Glutamatergic neuron (in vitro differentiated cells): ENCODE results near the gene ABI3BP. TPM values are rescaled to one million over a fixed set of nuclear protein-coding genes. Genes with fewer than 3 reads are reported as not detected.

Experiments
- DNase-seq: peaks from one replicate; pipeline ENCODE4 v3.0.0; 2022
- H3K27ac Mint-ChIP-seq: one replicate; pipeline ENCODE4 v1.8.0; 2020; ENCODE audit warnings: mild to moderate bottlenecking, mixed read lengths, inconsistent platforms; ENCODE audit not compliant: unreplicated experiment
- H3K27me3 Mint-ChIP-seq: one replicate; pipeline ENCODE4 v1.8.0; 2020; ENCODE audit warnings: mild to moderate bottlenecking, moderate library complexity, mixed read lengths, inconsistent platforms; ENCODE audit not compliant: unreplicated experiment
- H3K36me3 Mint-ChIP-seq: one replicate; pipeline ENCODE4 v1.8.0; 2020; ENCODE audit warnings: mild to moderate bottlenecking, mixed read lengths, inconsistent platforms; ENCODE audit not compliant: unreplicated experiment
- H3K4me1 Mint-ChIP-seq: one replicate; pipeline ENCODE4 v1.8.0; 2020; ENCODE audit warnings: mild to moderate bottlenecking, low read depth, mixed read lengths, inconsistent platforms; ENCODE audit not compliant: unreplicated experiment
- H3K4me3 Mint-ChIP-seq: one replicate; pipeline ENCODE4 v1.8.0; 2020; ENCODE audit warnings: mild to moderate bottlenecking, mixed read lengths, inconsistent platforms; ENCODE audit not compliant: unreplicated experiment
- H3K9me3 Mint-ChIP-seq: one replicate; pipeline ENCODE4 v1.8.0; 2020; ENCODE audit warnings: mild to moderate bottlenecking, moderate library complexity, mixed read lengths, inconsistent platforms; ENCODE audit not compliant: unreplicated experiment
- CTCF ChIP-seq: fragments of 200-600 bp; sonication (generic); IDR thresholded peaks from one replicate; pipeline ENCODE4 v1.5.0; 2021; ENCODE audit not compliant: partially characterized antibody, unreplicated experiment
- total RNA-seq: library from RNA; stranded (reverse); fragmentation: NEBNext Ultra II Directional; extraction: Animal tissue kit (Norgen Biotek cat#: 25700); gene quantifications from one replicate; pipeline ENCODE4 v1.2.1, GENCODE V29; 2021; ENCODE audit not compliant: unreplicated experiment

The ABI3BP gene
- total RNA-seq, 1 donor from 2014 or later, result not detected

GRCh38 chr3:100748220-100748619, 245.0 kb downstream of the ABI3BP start:
- no peaks in the 10 kb centered on the region for H3K4me1 Mint-ChIP-seq
- no peak for TF ChIP-seq CTCF
- no peak overlapping the region for H3K27ac Mint-ChIP-seq
- DNase-seq, result no peak
- no peaks in the 10 kb centered on the region for H3K9me3 Mint-ChIP-seq
- H3K4me3 Mint-ChIP-seq, result no peak overlapping the region
- peaks cover 1% of the 10 kb centered on the region for H3K27me3 Mint-ChIP-seq
- no peaks in the 10 kb centered on the region for H3K36me3 Mint-ChIP-seq

GRCh38 chr3:100746092-100746491, 247.1 kb downstream of the ABI3BP start:
- TF ChIP-seq CTCF, result no peak
- no peaks in the 10 kb centered on the region for H3K9me3 Mint-ChIP-seq
- H3K4me3 Mint-ChIP-seq, result no peak overlapping the region
- H3K27me3 Mint-ChIP-seq, result peaks cover 1% of the 10 kb centered on the region
- DNase-seq, result no peak
- H3K27ac Mint-ChIP-seq, result no peak overlapping the region
- no peaks in the 10 kb centered on the region for H3K4me1 Mint-ChIP-seq
- H3K36me3 Mint-ChIP-seq, result no peaks in the 10 kb centered on the region

GRCh38 chr3:100745617-100746016, 247.6 kb downstream of the ABI3BP start:
- no peak for TF ChIP-seq CTCF
- no peaks in the 10 kb centered on the region for H3K4me1 Mint-ChIP-seq
- H3K4me3 Mint-ChIP-seq, result no peak overlapping the region
- no peaks in the 10 kb centered on the region for H3K36me3 Mint-ChIP-seq
- DNase-seq, result no peak
- H3K9me3 Mint-ChIP-seq, result no peaks in the 10 kb centered on the region
- peaks cover 1% of the 10 kb centered on the region for H3K27me3 Mint-ChIP-seq
- H3K27ac Mint-ChIP-seq, result no peak overlapping the region

- no peak for TF ChIP-seq CTCF
- no peaks in the 10 kb centered on the region for H3K4me1 Mint-ChIP-seq
- DNase-seq, result no peak
- H3K4me3 Mint-ChIP-seq, result no peak overlapping the region
- no peaks in the 10 kb centered on the region for H3K36me3 Mint-ChIP-seq
- no peaks in the 10 kb centered on the region for H3K9me3 Mint-ChIP-seq
- no peak overlapping the region for H3K27ac Mint-ChIP-seq
- peaks cover 1% of the 10 kb centered on the region for H3K27me3 Mint-ChIP-seq
These were observed 248.6 kb downstream of the ABI3BP start for GRCh38 chr3:100744671-100745070.

GRCh38 chr3:100743535-100743934, 249.7 kb downstream of the ABI3BP start:
- no peaks in the 10 kb centered on the region for H3K4me1 Mint-ChIP-seq
- TF ChIP-seq CTCF, result no peak
- H3K27ac Mint-ChIP-seq, result no peak overlapping the region
- H3K4me3 Mint-ChIP-seq, result no peak overlapping the region
- no peak for DNase-seq
- H3K27me3 Mint-ChIP-seq, result peaks cover 1% of the 10 kb centered on the region
- H3K9me3 Mint-ChIP-seq, result no peaks in the 10 kb centered on the region
- no peaks in the 10 kb centered on the region for H3K36me3 Mint-ChIP-seq
